NCI-H1092 treated with DMSO at 0.1 percent for 48 hours (cell line): ENCODE data around the gene CNTFR.

ENCODE experiments used
- DNase-seq: peaks from one replicate; lab custom pipeline; 2025; lab: John Stamatoyannopoulos, UW

Gene CNTFR

GRCh38 chr9:34507556-34507955, 82.0 kb downstream of the CNTFR start:
- no peak for DNase-seq

GRCh38 chr9:34506623-34507022, 82.9 kb downstream of the CNTFR start:
- no peak for DNase-seq

DNA sequence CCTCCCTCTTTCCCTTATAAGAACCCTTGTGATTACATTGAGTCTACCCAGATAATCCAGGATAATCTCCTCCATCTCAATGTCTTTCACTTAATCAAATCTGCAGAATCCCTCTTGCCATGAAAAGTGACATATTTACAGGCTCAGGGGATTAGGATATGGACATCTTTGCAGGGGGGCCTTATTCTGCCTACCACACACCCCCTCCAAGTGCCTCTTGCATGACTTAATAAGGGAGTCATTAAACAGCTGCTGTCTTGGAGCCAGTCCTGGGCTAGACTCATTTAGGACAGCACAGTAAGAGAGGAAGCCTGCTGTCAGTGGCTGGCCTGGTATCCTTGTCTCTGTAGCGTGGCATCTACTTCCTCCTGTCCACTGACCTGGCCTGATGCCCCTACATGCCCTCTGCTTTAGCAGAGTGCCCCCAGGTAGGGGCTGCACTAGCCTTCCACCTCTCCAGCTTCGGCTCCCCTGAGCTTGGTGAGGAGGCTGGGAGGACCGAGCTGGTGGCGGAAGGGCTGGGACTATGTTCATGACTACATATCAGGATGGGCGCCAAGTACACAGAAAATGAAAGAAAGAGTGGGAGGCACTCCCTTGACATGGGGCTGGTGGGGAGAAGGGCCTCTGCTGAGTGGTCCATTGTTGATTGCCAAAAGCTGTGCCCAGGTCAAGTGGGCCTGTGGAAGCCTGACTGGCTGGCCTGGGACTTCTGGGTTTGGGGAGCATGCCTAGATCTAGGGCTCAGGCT, 84.0 kb downstream of the CNTFR start:
- no peak for DNase-seq

DNA sequence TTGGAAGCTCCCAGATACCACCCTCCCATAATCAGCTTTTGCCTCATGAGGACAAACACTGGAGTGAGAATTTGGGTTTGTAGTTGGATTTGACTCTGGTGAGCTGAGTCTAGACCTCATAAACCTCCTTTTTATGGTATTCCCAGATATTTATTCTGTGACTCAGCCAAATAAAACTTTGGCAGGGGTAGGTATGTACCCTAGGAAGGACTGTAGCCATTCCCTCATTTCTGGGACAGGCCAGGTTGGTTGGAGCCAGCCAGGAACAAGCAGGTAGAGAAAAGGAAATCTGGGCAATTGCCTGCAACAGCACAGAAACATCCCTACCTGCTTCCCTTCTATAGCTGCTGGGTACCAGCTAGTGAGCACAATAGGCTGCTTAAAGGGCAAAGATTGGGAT, 86.1 kb downstream of the CNTFR start:
- no peak for DNase-seq

GRCh38 chr9:34502891-34503290, 86.6 kb downstream of the CNTFR start:
- peak; percentile 86 for DNase-seq

- DNase-seq, result peak; percentile 81
Measured at GRCh38 chr9:34502471-34502870, 87.1 kb downstream of the CNTFR start.

- peak; percentile 97 for DNase-seq
Measured at GRCh38 chr9:34501889-34502425, 87.6 kb downstream of the CNTFR start.
